H9 (cell line): ENCODE measurements around the gene CCDC142. TPM values are rescaled to one million over a fixed set of nuclear protein-coding genes. Genes with fewer than 3 reads are reported as not detected.

Source experiments
- DNase-seq: peaks from one replicate; pipeline ENCODE4 v3.0.0-alpha.2; 2017
- H2AFZ ChIP-seq: one replicate; pipeline ENCODE4 v1.6.1; 2013; ENCODE audit warnings: mild to moderate bottlenecking, low read length, control low read depth, moderate library complexity
- H2AK5ac ChIP-seq: 2 replicates; pipeline ENCODE4 v1.6.1; 2013; ENCODE audit warnings: low read length, control low read depth, mixed read lengths; ENCODE audit not compliant: insufficient read length
- H2BK120ac ChIP-seq: one replicate; pipeline ENCODE4 v1.6.1; 2013; ENCODE audit warnings: low read depth, mild to moderate bottlenecking, low read length, control low read depth, inconsistent platforms; ENCODE audit not compliant: poor library complexity, severe bottlenecking
- H2BK12ac ChIP-seq: 2 replicates; pipeline ENCODE4 v1.6.1; 2013; ENCODE audit warnings: low read length, control low read depth, mixed read lengths, low read depth; ENCODE audit not compliant: insufficient read length
- H2BK15ac ChIP-seq: 2 replicates; pipeline ENCODE4 v1.6.1; 2013; ENCODE audit warnings: low read depth, low read length, control low read depth
- H2BK20ac ChIP-seq: one replicate; pipeline ENCODE4 v1.6.1; 2013; ENCODE audit warnings: low read depth, mild to moderate bottlenecking, low read length, control low read depth, inconsistent platforms; ENCODE audit not compliant: poor library complexity, severe bottlenecking
- H2BK5ac ChIP-seq: 2 replicates; pipeline ENCODE4 v1.6.1; 2013; ENCODE audit warnings: low read length, control low read depth, mixed read lengths; ENCODE audit not compliant: insufficient read length
- H3K14ac ChIP-seq: 2 replicates; pipeline ENCODE4 v1.6.1; 2013; ENCODE audit warnings: low read length, control low read depth; ENCODE audit not compliant: insufficient read depth
- H3K18ac ChIP-seq: 2 replicates; pipeline ENCODE4 v1.6.1; 2013; ENCODE audit warnings: low read depth, mild to moderate bottlenecking, mixed read lengths, low read length, control low read depth; ENCODE audit not compliant: insufficient read length
- H3K23ac ChIP-seq: 2 replicates; pipeline ENCODE4 v1.6.1; 2013; ENCODE audit warnings: low read length, control low read depth, mixed read lengths, low read depth; ENCODE audit not compliant: insufficient read length
- H3K23me2 ChIP-seq: 2 replicates; pipeline ENCODE4 v1.6.1; 2013; ENCODE audit warnings: low read depth, mild to moderate bottlenecking, mixed read lengths, low read length, control low read depth; ENCODE audit not compliant: insufficient read length, poor library complexity, severe bottlenecking
- H3K27ac ChIP-seq: 2 replicates; pipeline ENCODE4 v1.5.1; 2013; ENCODE audit warnings: low read length, control low read depth, mixed read lengths, low read depth; ENCODE audit not compliant: insufficient read length
- H3K27me3 ChIP-seq: 2 replicates; pipeline ENCODE4 v1.6.1; 2013; ENCODE audit warnings: low read length, control low read depth, inconsistent platforms; ENCODE audit not compliant: insufficient read depth
- H3K4ac ChIP-seq: 2 replicates; pipeline ENCODE4 v1.6.1; 2013; ENCODE audit warnings: low read depth, mild to moderate bottlenecking, control low read depth, inconsistent platforms, low read length, moderate library complexity
- H3K4me1 ChIP-seq: 2 replicates; pipeline ENCODE4 v1.6.1; 2013; ENCODE audit warnings: low read length, control low read depth, inconsistent platforms; ENCODE audit not compliant: insufficient read depth
- H3K4me2 ChIP-seq: 2 replicates; pipeline ENCODE4 v1.6.1; 2013; ENCODE audit warnings: low read length, control low read depth, mixed read lengths; ENCODE audit not compliant: insufficient read length, insufficient read depth
- H3K56ac ChIP-seq: 2 replicates; pipeline ENCODE4 v1.6.1; 2013; ENCODE audit warnings: low read depth, mild to moderate bottlenecking, mixed read lengths, low read length, control low read depth; ENCODE audit not compliant: insufficient read length
- H3K79me1 ChIP-seq: 2 replicates; pipeline ENCODE4 v1.6.1; 2013; ENCODE audit warnings: low read depth, mild to moderate bottlenecking, moderate library complexity, low read length, control low read depth, inconsistent platforms; ENCODE audit not compliant: insufficient read depth, poor library complexity, severe bottlenecking
- H3K79me2 ChIP-seq: 2 replicates; pipeline ENCODE4 v1.6.1; 2013; ENCODE audit warnings: low read length, control low read depth, inconsistent platforms; ENCODE audit not compliant: insufficient read depth
- H3K9ac ChIP-seq: 2 replicates; pipeline ENCODE4 v1.6.1; 2013; ENCODE audit warnings: low read length, control low read depth, mixed read lengths; ENCODE audit not compliant: insufficient read length; ENCODE audit errors: extremely low read depth
- H3K9me3 ChIP-seq: one replicate; pipeline ENCODE4 v1.6.1; 2013; ENCODE audit warnings: low read depth, low read length, inconsistent platforms; ENCODE audit not compliant: control insufficient read depth
- H3T11ph ChIP-seq: one replicate; pipeline ENCODE4 v1.6.1; 2013; ENCODE audit warnings: mild to moderate bottlenecking, low read length, control low read depth, inconsistent platforms
- H4K20me1 ChIP-seq: one replicate; pipeline ENCODE4 v1.6.1; 2013; ENCODE audit not compliant: control insufficient read depth, insufficient read length, insufficient read depth
- H4K5ac ChIP-seq: 2 replicates; pipeline ENCODE4 v1.6.1; 2013; ENCODE audit warnings: low read depth, mild to moderate bottlenecking, mixed read lengths, low read length, control low read depth; ENCODE audit not compliant: insufficient read length
- H4K8ac ChIP-seq: replicated peaks from 2 replicates; pipeline ENCODE4 v1.6.1; 2013; ENCODE audit warnings: low read length, control low read depth, mixed read lengths, low read depth; ENCODE audit not compliant: insufficient read length
- H4K91ac ChIP-seq: 2 replicates; pipeline ENCODE4 v1.6.1; 2013; ENCODE audit warnings: low read depth, mild to moderate bottlenecking, moderate library complexity, mixed read lengths, low read length, control low read depth; ENCODE audit not compliant: insufficient read length
- H3K27ac Mint-ChIP-seq, 3 experiments: 2 replicates in 2 of 3; 3 replicates in 1 of 3; pipeline ENCODE4 v1.8.0; 2020 to 2021; ENCODE audit warnings: mixed read lengths in 3 of 3, mild to moderate bottlenecking in 1 of 3, moderate library complexity in 1 of 3
- H3K27me3 Mint-ChIP-seq: 2 replicates; pipeline ENCODE4 v1.8.0; 2021; ENCODE audit warnings: low read depth, mild to moderate bottlenecking, moderate library complexity, mixed read lengths
- H3K36me3 Mint-ChIP-seq, 3 experiments: 2 replicates in 2 of 3; 3 replicates in 1 of 3; pipeline ENCODE4 v1.8.0; 2020 to 2021; ENCODE audit warnings: low read depth in 3 of 3, mixed read lengths in 3 of 3; ENCODE audit not compliant: insufficient read depth in 1 of 3
- H3K4me1 Mint-ChIP-seq, 2 experiments: 2 replicates each; pipeline ENCODE4 v1.8.0; 2020; ENCODE audit warnings: mixed read lengths in 2 of 2
- H3K4me3 Mint-ChIP-seq, 2 experiments: 2 replicates in 1 of 2; 3 replicates in 1 of 2; pipeline ENCODE4 v1.8.0; 2020 to 2021; ENCODE audit warnings: mild to moderate bottlenecking in 2 of 2, mixed read lengths in 2 of 2, moderate library complexity in 1 of 2
- H3K9me3 Mint-ChIP-seq, 2 experiments: 2 replicates in 1 of 2; 3 replicates in 1 of 2; pipeline ENCODE4 v1.8.0; 2020; ENCODE audit warnings: mild to moderate bottlenecking in 2 of 2, mixed read lengths in 2 of 2, moderate library complexity in 1 of 2
- CTCF ChIP-seq: fragments of 200-600 bp; sonication (generic); conservative IDR thresholded peaks from 3 replicates; pipeline ENCODE4 v1.8.0; 2021; ENCODE audit warnings: antibody characterized with exemption, mild to moderate bottlenecking
- WGBS: extraction: QIAGEN DNeasy Blood & Tissue Kit; methylation state at CpG from one replicate; pipeline ENCODE4 v1.1.7; 2013; ENCODE audit warnings: missing lambda C conversion rate, low lambda C conversion rate, mixed read lengths; ENCODE audit not compliant: insufficient read length; ENCODE audit errors: extremely low coverage; 5-methylcytosine and 5-hydroxymethylcytosine counted together
- total RNA-seq: library from RNA; stranded (reverse); gene quantifications from 2 replicates; pipeline ENCODE4 v1.2.1, GENCODE V29; 2021

Gene CCDC142
- total RNA-seq, 1 experiment from 2014 or later: 21.5 TPM

GRCh38 chr2:74499267-74499939, 16.6 kb upstream of the CCDC142 start, which contains the start of gene LBX2:
Gene LBX2, minus strand, starts transcription at chr2:74499603. Its CDS starts 66 bp downstream, at chr2:74499537.
- Histone ChIP-seq H3K4ac (no peak within 1 kb of the TSS), H2BK20ac (no peak within 1 kb of the TSS), H3K79me1 (no peaks in the 10 kb centered on the region), H2AK5ac (no peak within 1 kb of the TSS), H3K27ac (no peak within 1 kb of the TSS), H2AFZ (no peak within 1 kb of the TSS), H2BK12ac (no peak within 1 kb of the TSS), H3K4me2 (peak within 1 kb of the TSS; percentile 59), H4K5ac (no peak within 1 kb of the TSS), H3K9ac (no peak within 1 kb of the TSS), H4K8ac (no peak within 1 kb of the TSS), H3K79me2 (no peaks in the 10 kb centered on the region), H3K23ac (no peak within 1 kb of the TSS), H3K27me3 (peaks cover 87% of the 10 kb centered on the region), H2BK5ac (no peak within 1 kb of the TSS), H4K91ac (no peak within 1 kb of the TSS), H4K20me1 (no peaks in the 10 kb centered on the region), H3K9me3 (no peaks in the 10 kb centered on the region), H3K18ac (no peak within 1 kb of the TSS), H2BK15ac (no peak within 1 kb of the TSS), H3T11ph (no peak within 1 kb of the TSS), H3K4me1 (peaks cover 2% of the 10 kb centered on the region; the same call in 1 of the 2 replicates), H3K23me2 (peaks cover 41% of the 10 kb centered on the region), H3K14ac (no peak within 1 kb of the TSS), H2BK120ac (no peak within 1 kb of the TSS), H3K56ac (no peak within 1 kb of the TSS)
- Mint-ChIP-seq H3K9me3 (peaks cover 2 to 3% of the 10 kb centered on the region in 2 experiments; a peak in 3 of 5 replicates), H3K27ac (0 out of 7 replicates have a peak within 1 kb of the TSS, but pooled peaks of 2 of the 3 experiments have one; percentile 29 to 31), H3K4me3 (peak within 1 kb of the TSS; percentile 75 to 82), H3K36me3 (peaks cover 2 to 8% (median 6%) of the 10 kb centered on the region in 3 experiments; a peak in 6 of 7 replicates), H3K4me1 (peaks cover 50 to 62% of the 10 kb centered on the region in 2 experiments), H3K27me3 (peaks cover 100% of the 10 kb centered on the region)
- DNase-seq: no peak
- no peak for TF ChIP-seq CTCF
- no CpG with 5 or more reads among the region's 65 CpGs for WGBS
